Small intestine (tissue), 7 donors: ENCODE measurements around the gene SELPLG. TPM values are rescaled to one million over a fixed set of nuclear protein-coding genes. Genes with fewer than 3 reads are reported as not detected.
"Not testable (repeated sequence)": the region's sequence is repeated elsewhere in the genome, so short reads cannot be mapped to it uniquely, and the experiment has no call there.

Experiments used
- DNase-seq, 2 donors: peaks; one replicate each; pipeline versions ENCODE4 v3.0.0 to v3.0.0-alpha.2; 2013
- FAIRE-seq: peaks from 2 replicates; lab custom pipeline; 2012; peaks lifted over from hg19 to GRCh38; lab: Jason Lieb, UNC
- H3K27ac ChIP-seq, 3 donors: one replicate each; pipeline ENCODE4 v1.5.1; 2013; ENCODE audit warnings: low read length in 2 of 3, mild to moderate bottlenecking in 2 of 3, control low read depth in 1 of 3, inconsistent platforms in 1 of 3, low read depth in 1 of 3, moderate library complexity in 1 of 3
- H3K27me3 ChIP-seq, 3 donors: one replicate each; pipeline ENCODE4 v1.6.1; 2013; ENCODE audit warnings: low read length in 3 of 3, inconsistent platforms in 1 of 3; ENCODE audit not compliant: control insufficient read depth in 3 of 3, insufficient read depth in 3 of 3
- H3K36me3 ChIP-seq, 3 donors: one replicate each; pipeline ENCODE4 v1.6.1; 2013; ENCODE audit warnings: low read length in 3 of 3, inconsistent platforms in 1 of 3, low read depth in 1 of 3, mild to moderate bottlenecking in 1 of 3, moderate library complexity in 1 of 3; ENCODE audit not compliant: control insufficient read depth in 3 of 3, insufficient read depth in 2 of 3
- H3K4me1 ChIP-seq, 3 donors: one replicate each; pipeline ENCODE4 v1.6.1; 2013; ENCODE audit warnings: low read length in 2 of 3, inconsistent platforms in 1 of 3, low read depth in 1 of 3, mild to moderate bottlenecking in 1 of 3, moderate library complexity in 1 of 3; ENCODE audit not compliant: control insufficient read depth in 3 of 3, insufficient read depth in 2 of 3
- H3K4me3 ChIP-seq, 3 donors: one replicate each; pipeline ENCODE4 v1.5.1; 2013; ENCODE audit warnings: low read length in 3 of 3, control low read depth in 1 of 3, inconsistent platforms in 1 of 3, low read depth in 1 of 3, mild to moderate bottlenecking in 1 of 3, moderate library complexity in 1 of 3
- H3K9me3 ChIP-seq, 2 donors: one replicate each; pipeline ENCODE4 v1.6.1; 2013; ENCODE audit warnings: low read depth in 1 of 2, low read length in 1 of 2; ENCODE audit not compliant: control insufficient read depth in 2 of 2, insufficient read depth in 1 of 2
- WGBS, 3 donors: extraction: QIAGEN DNeasy Blood & Tissue Kit; methylation state at CpG; one replicate each; pipeline ENCODE4 v1.1.7; 2013; 5-methylcytosine and 5-hydroxymethylcytosine counted together
- polyA plus RNA-seq, 4 donors: library from polyadenylated mRNA; stranded (reverse) in 3 of 4; unstranded in 1 of 4; fragments of 200-250 nt in 3 of 4; fragments of 120-200 nt in 1 of 4; gene quantifications; one replicate each; pipeline versions ENCODE4 v1.2.1 to v1.2.3, GENCODE V29; 2013
- donor health status: healthy with polysubstance abuse.
- donor health status: control.
- donor health status: control.
- donor health status: Bipolar disorder and iron deficiency.
- donor health status: healthy.

The SELPLG gene
- polyA plus RNA-seq, 4 donors: 1.1 to 7.2 (median 4.6) TPM

DNA sequence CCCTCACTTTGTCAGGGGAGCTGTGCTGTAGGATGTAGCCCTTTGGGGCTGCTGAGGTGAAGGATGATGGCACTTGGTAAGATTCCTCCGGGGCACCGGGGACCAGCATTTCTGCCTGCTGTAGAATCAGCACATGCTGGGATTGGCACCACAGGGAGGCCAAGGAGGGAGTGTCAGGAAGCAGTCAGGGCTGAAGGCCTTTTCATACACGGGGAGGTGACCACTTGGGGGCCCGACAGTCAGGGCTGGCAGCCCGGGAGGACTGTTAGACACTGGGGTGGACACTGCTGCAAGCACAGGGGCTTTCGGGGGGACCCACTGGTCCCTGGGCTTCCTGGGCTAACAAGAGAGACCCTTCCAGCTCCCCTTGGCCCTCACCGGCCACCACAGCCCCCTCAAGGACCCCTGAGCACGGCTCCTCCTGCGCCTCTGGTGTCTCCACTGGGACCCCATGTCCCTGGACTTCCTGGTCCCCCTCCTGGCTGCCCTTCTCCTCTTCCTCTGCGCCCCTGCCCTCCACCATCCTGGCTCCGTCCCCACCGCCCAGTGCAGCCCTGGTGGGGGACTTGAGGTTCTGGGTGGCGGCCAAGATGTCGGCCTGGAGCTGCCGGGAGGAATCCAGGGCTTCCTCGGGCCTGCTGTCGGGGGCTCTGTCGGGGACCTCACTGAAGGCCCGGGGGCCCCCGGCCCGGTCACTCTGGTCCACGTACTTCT lies 42.3 kb downstream of the SELPLG start:
- no peaks in the 10 kb centered on the region for H3K27me3 ChIP-seq
- no peak overlapping the region for H3K27ac ChIP-seq
- FAIRE-seq (no peak), DNase-seq (no peak)
- no peaks in the 10 kb centered on the region for H3K9me3 ChIP-seq
- 83 to 85% (median 83%) methylated on average over 21 to 22 of the region's 22 CpGs for WGBS, 3 donors
- no peak overlapping the region for H3K4me3 ChIP-seq
- no peaks in the 10 kb centered on the region for H3K4me1 ChIP-seq
- H3K36me3 ChIP-seq: peaks cover 0 to 2% (median 0%) of the 10 kb centered on the region in 3 donors

GRCh38 chr12:108590463-108590862 lies 43.2 kb downstream of the SELPLG start:
- WGBS, 3 donors: 86 to 93% (median 89%) methylated on average over 9 of the region's 9 CpGs
- not testable (repeated sequence) for FAIRE-seq

GRCh38 chr12:108589840-108590229 lies 43.9 kb downstream of the SELPLG start:
- WGBS, 3 donors: 54 to 60% (median 58%) methylated on average over 7 of the region's 7 CpGs
- Histone ChIP-seq H3K4me3 (no peak overlapping the region), H3K27ac (no peak overlapping the region), H3K27me3 (no peaks in the 10 kb centered on the region), H3K36me3 (peaks cover 0 to 2% (median 0%) of the 10 kb centered on the region in 3 donors), H3K9me3 (no peaks in the 10 kb centered on the region), H3K4me1 (no peaks in the 10 kb centered on the region)
- no peak for FAIRE-seq
- no peak for DNase-seq

More at GRCh38 chr12:108590463-108590862, 43.2 kb downstream of the SELPLG start:
- DNase-seq, H3K9me3 ChIP-seq, H3K4me3 ChIP-seq, H3K36me3 ChIP-seq, H3K27ac ChIP-seq, H3K27me3 ChIP-seq, H3K4me1 ChIP-seq: not testable (repeated sequence)

- no peak for DNase-seq
- Histone ChIP-seq H3K27me3 (no peaks in the 10 kb centered on the region), H3K9me3 (no peaks in the 10 kb centered on the region), H3K4me1 (no peaks in the 10 kb centered on the region), H3K27ac (peak overlapping the region in 1 of 3 donors; percentile 23), H3K4me3 (no peak overlapping the region), H3K36me3 (peaks cover 0 to 2% (median 0%) of the 10 kb centered on the region in 3 donors)
- no peak for FAIRE-seq
- WGBS, 3 donors: 40 to 46% (median 44%) methylated on average over 15 of the region's 15 CpGs
These were observed 44.5 kb downstream of the SELPLG start for GRCh38 chr12:108589028-108589839.

DNA sequence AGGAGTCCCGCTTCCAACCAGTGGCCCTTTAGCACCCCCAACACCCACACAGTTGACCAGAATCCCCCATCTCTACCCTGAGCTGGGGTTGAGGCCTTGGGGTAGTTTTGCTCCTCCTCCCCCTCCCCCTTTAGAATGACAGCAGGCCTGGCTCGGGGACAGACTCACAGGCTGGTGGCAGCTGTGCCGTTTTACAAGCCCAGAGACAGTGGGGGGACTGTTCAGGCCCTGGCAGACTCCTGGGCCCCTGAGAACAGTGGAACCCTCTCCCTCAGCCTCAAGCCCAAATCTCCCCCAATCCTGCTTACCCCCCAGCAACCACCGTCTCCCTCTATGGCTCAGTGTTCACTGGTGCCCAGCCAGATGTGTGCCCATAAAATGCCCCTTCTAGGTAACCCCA lies 45.9 kb downstream of the SELPLG start:
- Histone ChIP-seq H3K9me3 (no peaks in the 10 kb centered on the region), H3K36me3 (peaks cover 0 to 2% (median 0%) of the 10 kb centered on the region in 3 donors), H3K4me1 (no peaks in the 10 kb centered on the region), H3K4me3 (no peak overlapping the region), H3K27me3 (no peaks in the 10 kb centered on the region), H3K27ac (no peak overlapping the region)
- no peak for FAIRE-seq
- WGBS, 3 donors: 57 to 88% (median 58%) methylated on average over 2 to 4 of the region's 4 CpGs
- DNase-seq: no peak

GRCh38 chr12:108586306-108586705 lies 47.4 kb downstream of the SELPLG start:
- H3K27ac ChIP-seq: no peak overlapping the region
- no peak for DNase-seq
- no peak overlapping the region for H3K4me3 ChIP-seq
- H3K27me3 ChIP-seq: no peaks in the 10 kb centered on the region
- FAIRE-seq: no peak
- 85 to 90% (median 88%) methylated on average over 11 of the region's 11 CpGs for WGBS, 3 donors
- H3K36me3 ChIP-seq: peaks cover 0 to 2% (median 0%) of the 10 kb centered on the region in 3 donors
- H3K9me3 ChIP-seq: no peaks in the 10 kb centered on the region
- no peaks in the 10 kb centered on the region for H3K4me1 ChIP-seq

DNA sequence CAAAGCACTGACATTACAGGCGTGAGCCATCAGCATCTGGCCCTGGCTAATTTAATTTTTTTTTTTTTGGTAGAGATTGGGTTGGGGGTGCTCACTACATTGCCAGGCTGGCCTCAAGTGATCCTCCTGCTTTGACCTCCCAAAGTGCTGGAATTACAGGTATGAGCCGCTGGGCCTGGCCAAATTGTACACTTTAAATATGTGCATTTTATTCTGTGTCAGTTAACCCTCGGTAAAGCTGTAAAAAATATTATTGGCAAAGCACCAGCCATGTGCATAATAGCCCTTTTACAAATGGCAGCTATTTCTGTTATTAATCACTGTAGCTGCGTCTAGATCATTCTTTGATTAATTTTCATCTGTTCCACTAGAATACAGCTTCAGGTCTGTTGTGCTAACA lies 47.8 kb downstream of the SELPLG start:
- FAIRE-seq: no peak
- no peak for DNase-seq
- Histone ChIP-seq H3K4me1 (no peaks in the 10 kb centered on the region), H3K4me3 (no peak overlapping the region), H3K27me3 (no peaks in the 10 kb centered on the region), H3K9me3 (no peaks in the 10 kb centered on the region), H3K27ac (no peak overlapping the region), H3K36me3 (no peaks in the 10 kb centered on the region)
- WGBS, 3 donors: 47 to 69% (median 52%) methylated on average over 4 of the region's 4 CpGs

DNA sequence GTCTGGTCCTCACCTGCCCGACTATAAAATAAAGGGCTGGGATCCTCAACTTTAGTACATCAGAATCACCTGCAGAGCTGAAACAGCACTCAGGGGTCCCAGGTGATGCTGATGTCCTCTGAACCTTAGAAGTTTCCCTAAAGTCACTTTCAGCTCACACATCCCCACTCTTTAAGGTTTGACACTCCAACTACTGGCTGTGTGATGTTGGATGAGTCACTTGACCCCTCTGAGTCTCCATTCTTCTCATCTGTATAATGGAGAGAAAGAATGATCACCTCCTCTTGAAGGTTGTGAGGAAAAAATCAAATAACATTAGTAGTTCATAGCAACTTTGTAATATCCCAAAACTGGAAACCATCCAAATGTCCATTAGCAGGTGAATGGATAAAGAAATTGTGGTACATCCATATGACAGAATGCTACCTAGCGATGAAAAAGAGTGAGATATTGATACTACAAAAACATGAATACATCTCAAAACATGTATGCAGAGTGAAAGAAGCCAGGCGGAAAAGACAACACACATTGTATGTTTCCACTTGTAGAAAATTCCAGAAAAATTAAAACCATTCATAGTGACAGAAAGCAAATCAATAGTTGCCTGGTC lies 49.1 kb downstream of the SELPLG start:
- Histone ChIP-seq H3K27me3 (no peaks in the 10 kb centered on the region), H3K4me3 (no peak overlapping the region), H3K27ac (no peak overlapping the region), H3K36me3 (no peaks in the 10 kb centered on the region), H3K4me1 (no peaks in the 10 kb centered on the region), H3K9me3 (no peaks in the 10 kb centered on the region)
- FAIRE-seq (no peak), DNase-seq (no peak)
- WGBS, 3 donors: 71 to 74% (median 72%) methylated on average over 3 of the region's 3 CpGs
